OCI-LY1 (cell line): ENCODE measurements around the gene GNAQ.

Experiments used
- H2AFZ ChIP-seq: fragments of 200-600 bp; sonication (generic), shearing (Covaris generic); 2 replicates; pipeline ENCODE4 v1.6.0; 2014; ENCODE audit warnings: antibody characterized with exemption, mild to moderate bottlenecking, low read length
- H3F3A ChIP-seq: fragments of 200-600 bp; sonication (generic), shearing (Covaris generic); 2 replicates; pipeline ENCODE4 v1.6.0; 2014; ENCODE audit warnings: mild to moderate bottlenecking, antibody characterized with exemption, low read length, moderate library complexity; ENCODE audit not compliant: insufficient read depth
- H3K27ac ChIP-seq: fragments of 200-600 bp; sonication (generic); 2 replicates; pipeline ENCODE4 v1.5.1; 2014; ENCODE audit warnings: low read length, mixed run types, mild to moderate bottlenecking, low read depth; ENCODE audit not compliant: poor library complexity, severe bottlenecking
- H3K27me3 ChIP-seq: fragments of 200-600 bp; sonication (generic); 2 replicates; pipeline ENCODE4 v1.6.0; 2014; ENCODE audit warnings: antibody characterized with exemption, mild to moderate bottlenecking, low read length, moderate library complexity; ENCODE audit not compliant: insufficient read depth
- H3K36me3 ChIP-seq: fragments of 200-600 bp; sonication (generic); 2 replicates; pipeline ENCODE4 v1.6.1; 2014; ENCODE audit warnings: mild to moderate bottlenecking, antibody characterized with exemption, low read length, moderate library complexity, mixed read lengths; ENCODE audit not compliant: insufficient read depth
- H3K4me1 ChIP-seq: fragments of 200-600 bp; sonication (generic); 2 replicates; pipeline ENCODE4 v1.5.1; 2014; ENCODE audit warnings: mild to moderate bottlenecking, low read length, moderate library complexity; ENCODE audit not compliant: insufficient read depth, severe bottlenecking
- H3K4me2 ChIP-seq: fragments of 200-600 bp; sonication (generic), shearing (Covaris generic); 2 replicates; pipeline ENCODE4 v1.6.1; 2014; ENCODE audit warnings: low read length
- H3K4me3 ChIP-seq: fragments of 200-600 bp; sonication (generic); 2 replicates; pipeline ENCODE4 v1.5.1; 2014; ENCODE audit warnings: low read length, low read depth, mild to moderate bottlenecking, mixed read lengths; ENCODE audit not compliant: poor library complexity, severe bottlenecking
- H3K79me2 ChIP-seq: fragments of 200-600 bp; shearing (Covaris generic); 2 replicates; pipeline ENCODE4 v1.6.1; 2016; ENCODE audit warnings: mixed run types, low read length, mixed read lengths; ENCODE audit not compliant: insufficient read depth
- H3K9ac ChIP-seq: fragments of 200-600 bp; sonication (generic), shearing (Covaris generic); 2 replicates; pipeline ENCODE4 v1.6.1; 2014; ENCODE audit warnings: mild to moderate bottlenecking, low read length, mixed read lengths
- H3K9me2 ChIP-seq: fragments of 200-600 bp; sonication (generic), shearing (Covaris generic); 2 replicates; pipeline ENCODE4 v1.6.1; 2014; ENCODE audit warnings: low read depth, mild to moderate bottlenecking, low read length, mixed read lengths
- H3K9me3 ChIP-seq: fragments of 200-600 bp; shearing (Covaris generic); 2 replicates; pipeline ENCODE4 v1.6.1; 2014; ENCODE audit warnings: low read length, mixed read lengths
- H4K20me1 ChIP-seq: fragments of 200-600 bp; sonication (generic), shearing (Covaris generic); 2 replicates; pipeline ENCODE4 v1.6.0; 2016; ENCODE audit warnings: mild to moderate bottlenecking, low read length; ENCODE audit not compliant: insufficient read depth
- EZH2 ChIP-seq: fragments of 200-600 bp; sonication (generic), shearing (Covaris generic); IDR thresholded peaks from 2 replicates; pipeline ENCODE4 v1.8.0; 2017; ENCODE audit warnings: borderline replicate concordance, mixed run types, mild to moderate bottlenecking, antibody characterized with exemption, low read length, moderate library complexity, mixed read lengths
- TF ChIP-seq, protein P1 (sequence below): fragments of 200-600 bp; sonication (generic), shearing (Covaris generic); IDR thresholded peaks from 2 replicates; pipeline ENCODE4 v1.5.1; 2017; ENCODE audit warnings: mild to moderate bottlenecking, antibody characterized with exemption, low read length, moderate library complexity, mixed read lengths

Gene GNAQ

DNA sequence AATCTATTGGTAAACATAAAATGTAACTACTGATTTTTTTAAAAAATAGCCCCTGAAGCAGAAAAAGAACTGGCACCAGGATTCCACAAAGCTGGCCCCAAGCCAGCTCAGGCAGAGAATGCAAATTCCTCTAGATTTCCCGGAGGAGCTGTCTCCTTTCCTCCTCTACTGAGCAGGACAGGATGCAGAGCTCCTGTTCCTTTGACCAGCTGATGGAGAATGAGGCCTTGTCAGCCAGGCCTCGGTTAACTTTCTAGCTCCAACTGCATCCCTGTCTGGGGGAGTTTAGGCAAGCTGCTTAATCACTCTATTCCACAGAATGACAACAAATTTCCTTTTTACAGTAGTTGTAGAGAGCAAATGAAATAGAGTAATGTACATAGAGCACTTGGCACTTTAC is 155.5 kb downstream of the GNAQ start:
- Histone ChIP-seq H3K4me1 (no peaks in the 10 kb centered on the region), H3K4me2 (no peak overlapping the region), H3K27ac (no peak overlapping the region), H3K36me3 (no peaks in the 10 kb centered on the region), H4K20me1 (no peaks in the 10 kb centered on the region), H2AFZ (no peak overlapping the region), H3K79me2 (no peaks in the 10 kb centered on the region), H3F3A (no peaks in the 10 kb centered on the region), H3K9me3 (no peaks in the 10 kb centered on the region), H3K4me3 (no peak overlapping the region), H3K9me2 (no peaks in the 10 kb centered on the region), H3K27me3 (no peaks in the 10 kb centered on the region), H3K9ac (no peak overlapping the region)
- TF ChIP-seq, protein P1, sequence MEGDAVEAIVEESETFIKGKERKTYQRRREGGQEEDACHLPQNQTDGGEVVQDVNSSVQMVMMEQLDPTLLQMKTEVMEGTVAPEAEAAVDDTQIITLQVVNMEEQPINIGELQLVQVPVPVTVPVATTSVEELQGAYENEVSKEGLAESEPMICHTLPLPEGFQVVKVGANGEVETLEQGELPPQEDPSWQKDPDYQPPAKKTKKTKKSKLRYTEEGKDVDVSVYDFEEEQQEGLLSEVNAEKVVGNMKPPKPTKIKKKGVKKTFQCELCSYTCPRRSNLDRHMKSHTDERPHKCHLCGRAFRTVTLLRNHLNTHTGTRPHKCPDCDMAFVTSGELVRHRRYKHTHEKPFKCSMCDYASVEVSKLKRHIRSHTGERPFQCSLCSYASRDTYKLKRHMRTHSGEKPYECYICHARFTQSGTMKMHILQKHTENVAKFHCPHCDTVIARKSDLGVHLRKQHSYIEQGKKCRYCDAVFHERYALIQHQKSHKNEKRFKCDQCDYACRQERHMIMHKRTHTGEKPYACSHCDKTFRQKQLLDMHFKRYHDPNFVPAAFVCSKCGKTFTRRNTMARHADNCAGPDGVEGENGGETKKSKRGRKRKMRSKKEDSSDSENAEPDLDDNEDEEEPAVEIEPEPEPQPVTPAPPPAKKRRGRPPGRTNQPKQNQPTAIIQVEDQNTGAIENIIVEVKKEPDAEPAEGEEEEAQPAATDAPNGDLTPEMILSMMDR: no peak
- TF ChIP-seq EZH2: no peak

DNA sequence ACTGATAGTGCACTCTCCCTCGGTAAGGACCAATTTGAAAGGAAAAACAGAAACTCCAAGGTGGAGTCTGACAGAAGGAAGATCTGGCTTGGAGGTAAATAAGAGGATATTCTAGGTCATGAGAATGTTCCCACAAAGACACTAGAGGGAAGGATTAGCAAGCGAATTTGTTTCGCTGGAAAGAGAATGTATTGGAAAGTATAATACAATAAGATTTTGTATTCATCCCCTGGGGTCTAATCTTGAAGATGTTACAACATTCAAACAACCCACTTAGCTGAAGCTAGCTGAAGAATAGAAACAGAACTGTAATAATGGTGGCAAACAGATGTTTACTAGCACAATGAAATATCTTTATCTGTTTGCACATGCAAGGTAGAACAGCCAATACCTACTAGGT is 158.7 kb downstream of the GNAQ start:
- Histone ChIP-seq H3K4me2 (no peak overlapping the region), H3K4me1 (no peaks in the 10 kb centered on the region), H3F3A (no peaks in the 10 kb centered on the region), H3K27me3 (no peaks in the 10 kb centered on the region), H3K9me2 (no peaks in the 10 kb centered on the region), H3K27ac (no peak overlapping the region), H3K36me3 (no peaks in the 10 kb centered on the region), H2AFZ (no peak overlapping the region), H4K20me1 (no peaks in the 10 kb centered on the region), H3K9ac (no peak overlapping the region), H3K79me2 (no peaks in the 10 kb centered on the region), H3K4me3 (no peak overlapping the region), H3K9me3 (no peaks in the 10 kb centered on the region)
- TF ChIP-seq, protein P1: no peak
- TF ChIP-seq EZH2: no peak

DNA sequence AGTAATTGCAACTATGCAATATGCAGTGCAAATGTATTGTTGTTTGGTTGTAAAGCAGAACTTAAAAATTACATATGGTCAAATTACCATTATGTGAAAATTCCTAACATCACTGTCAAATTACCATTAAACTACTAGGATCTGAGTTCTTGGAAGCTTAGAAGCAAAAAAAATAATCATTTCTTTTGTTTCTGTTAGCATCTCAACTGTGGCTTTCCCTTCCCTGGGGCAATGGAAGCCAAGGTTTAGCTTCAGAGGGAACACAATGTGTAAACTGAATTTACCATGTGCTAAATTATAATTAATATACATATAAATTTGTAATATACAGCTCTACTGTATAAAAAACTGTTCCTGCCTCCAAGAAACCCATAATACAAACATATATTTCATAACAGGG is 159.4 kb downstream of the GNAQ start:
- no peak for TF ChIP-seq EZH2
- TF ChIP-seq, protein P1: no peak
- no peak overlapping the region for H3K4me3 ChIP-seq
- H3K79me2 ChIP-seq: no peaks in the 10 kb centered on the region
- H3K9ac ChIP-seq: no peak overlapping the region
- H3K27me3 ChIP-seq: no peaks in the 10 kb centered on the region
- H3K9me3 ChIP-seq: no peaks in the 10 kb centered on the region
- H3K27ac ChIP-seq: no peak overlapping the region
- H3K36me3 ChIP-seq: no peaks in the 10 kb centered on the region
- no peaks in the 10 kb centered on the region for H3K4me1 ChIP-seq
- H3F3A ChIP-seq: no peaks in the 10 kb centered on the region
- H3K9me2 ChIP-seq: no peaks in the 10 kb centered on the region
- H2AFZ ChIP-seq: no peak overlapping the region
- H3K4me2 ChIP-seq: no peak overlapping the region
- no peaks in the 10 kb centered on the region for H4K20me1 ChIP-seq
